GM23248 (cell line): ENCODE results near the gene NBPF3. TPM values are rescaled to one million over a fixed set of nuclear protein-coding genes. Genes with fewer than 3 reads are reported as not detected.

Experiments
- DNase-seq: peaks from one replicate; pipeline ENCODE4 v3.0.0-alpha.2; 2015
- H2AFZ ChIP-seq: fragments of 200-600 bp; sonication (generic); 2 replicates; pipeline ENCODE4 v1.6.1; 2016; ENCODE audit warnings: antibody characterized with exemption
- H3F3A ChIP-seq: fragments of 200-600 bp; sonication (generic); 2 replicates; pipeline ENCODE4 v1.6.1; 2016; ENCODE audit warnings: mild to moderate bottlenecking, antibody characterized with exemption, mixed run types; ENCODE audit not compliant: insufficient read depth
- H3K27ac ChIP-seq: fragments of 200-600 bp; sonication (generic); 2 replicates; pipeline ENCODE4 v1.5.1; 2016; ENCODE audit warnings: mild to moderate bottlenecking
- H3K27me3 ChIP-seq: fragments of 200-600 bp; sonication (generic); replicated peaks from 2 replicates; pipeline ENCODE4 v1.6.1; 2016; ENCODE audit warnings: mild to moderate bottlenecking; ENCODE audit not compliant: insufficient read depth
- H3K36me3 ChIP-seq: fragments of 200-600 bp; sonication (generic); 2 replicates; pipeline ENCODE4 v1.6.1; 2016; ENCODE audit warnings: low read depth, mild to moderate bottlenecking
- H3K4me1 ChIP-seq: fragments of 200-600 bp; sonication (generic); 2 replicates; pipeline ENCODE4 v1.6.1; 2016; ENCODE audit warnings: mild to moderate bottlenecking; ENCODE audit not compliant: insufficient read depth
- H3K4me2 ChIP-seq: fragments of 200-600 bp; sonication (generic); one replicate; pipeline ENCODE4 v1.6.1; 2016; ENCODE audit warnings: mild to moderate bottlenecking; ENCODE audit not compliant: unreplicated experiment
- H3K4me3 ChIP-seq: fragments of 200-600 bp; sonication (generic); 2 replicates; pipeline ENCODE4 v1.5.1; 2016; ENCODE audit warnings: mild to moderate bottlenecking
- H3K79me2 ChIP-seq: fragments of 200-600 bp; sonication (generic); 2 replicates; pipeline ENCODE4 v1.6.1; 2016; ENCODE audit warnings: mild to moderate bottlenecking; ENCODE audit not compliant: insufficient read depth
- H3K9ac ChIP-seq: fragments of 200-600 bp; sonication (generic); 2 replicates; pipeline ENCODE4 v1.6.1; 2016; ENCODE audit warnings: mild to moderate bottlenecking
- H3K9me2 ChIP-seq: fragments of 200-600 bp; sonication (generic); 2 replicates; pipeline ENCODE4 v1.6.1; 2016; ENCODE audit warnings: mixed run types, mild to moderate bottlenecking, moderate library complexity; ENCODE audit not compliant: insufficient read depth
- H3K9me3 ChIP-seq: fragments of 200-600 bp; sonication (generic); one replicate; pipeline ENCODE4 v1.6.1; 2017; ENCODE audit warnings: low read depth
- H4K20me1 ChIP-seq: fragments of 200-600 bp; sonication (generic); 2 replicates; pipeline ENCODE4 v1.6.0; 2016; ENCODE audit not compliant: insufficient read depth
- EZH2 ChIP-seq: fragments of 200-600 bp; sonication (generic); IDR thresholded peaks from 2 replicates; pipeline ENCODE4 v1.6.1; 2018; ENCODE audit warnings: antibody characterized with exemption, mild to moderate bottlenecking; ENCODE audit not compliant: insufficient read depth, poor library complexity, severe bottlenecking
- EZH2phosphoT487 ChIP-seq: fragments of 200-600 bp; sonication (generic); IDR thresholded peaks from 2 replicates; pipeline ENCODE4 v1.6.1; 2018; ENCODE audit warnings: antibody characterized with exemption, moderate library complexity, mild to moderate bottlenecking, low read depth; ENCODE audit not compliant: insufficient read depth
- WGBS, 2 experiments: methylation state at CpG; one replicate each; pipeline ENCODE4 v1.1.6; 2015 to 2017; ENCODE audit warnings: low lambda C conversion rate in 2 of 2, low coverage in 1 of 2; ENCODE audit errors: missing lambda C conversion rate in 2 of 2; 5-methylcytosine and 5-hydroxymethylcytosine counted together
- in situ Hi-C: fragments of 300-500 bp; cut with MboI; formaldehyde crosslinking; loops from 2 replicates; pipeline ENCODE4 v1.15.0; 2020
- polyA plus RNA-seq: library from polyadenylated mRNA; unstranded; fragments of >200 nt; fragmentation: Nextera tagmentation; extraction: Ambion mirVana; gene quantifications from 2 replicates; pipeline ENCODE4 v1.2.1, GENCODE V29; 2016
- total RNA-seq: library from RNA; depleted of rRNA; stranded (reverse); fragments of >200 nt; shearing (Covaris generic); gene quantifications from 2 replicates; pipeline ENCODE4 v1.2.3, GENCODE V29; 2014

The NBPF3 gene
- total and polyA plus RNA-seq, 2 experiments from 2014 or later: 8.9 to 14.1 TPM

GRCh38 chr1:21510885-21511578, 71.1 kb downstream of the NBPF3 start:
- H3K4me1 ChIP-seq: peaks cover 11% of the 10 kb centered on the region
- WGBS, 2 experiments: 85 to 91% methylated on average over 9 of the region's 9 CpGs
- peaks cover 43% of the 10 kb centered on the region for H3K27me3 ChIP-seq
- no peak overlapping the region for H2AFZ ChIP-seq
- H3K9ac ChIP-seq: peak overlapping the region; percentile 43
- no peak overlapping the region for H3K4me3 ChIP-seq
- DNase-seq: no peak
- no peaks in the 10 kb centered on the region for H3K9me2 ChIP-seq
- no peaks in the 10 kb centered on the region for H3K36me3 ChIP-seq
- in situ Hi-C loops: no loop called here
- H3K27ac ChIP-seq: no peak overlapping the region
- no peaks in the 10 kb centered on the region for H3K79me2 ChIP-seq
- H3K9me3 ChIP-seq: no peaks in the 10 kb centered on the region
- no peak for TF ChIP-seq EZH2phosphoT487
- no peak for TF ChIP-seq EZH2
- H3K4me2 ChIP-seq: no peak overlapping the region
- H4K20me1 ChIP-seq: no peaks in the 10 kb centered on the region
- H3F3A ChIP-seq: peaks cover 19% of the 10 kb centered on the region

GRCh38 chr1:21511579-21512522, 71.9 kb downstream of the NBPF3 start:
- H3K27ac ChIP-seq: peak overlapping the region; percentile 70
- H3K4me1 ChIP-seq: peaks cover 11% of the 10 kb centered on the region
- peaks cover 42% of the 10 kb centered on the region for H3K27me3 ChIP-seq
- no peaks in the 10 kb centered on the region for H3K36me3 ChIP-seq
- no peaks in the 10 kb centered on the region for H3K9me2 ChIP-seq
- peak; percentile 97 for DNase-seq
- TF ChIP-seq EZH2phosphoT487: no peak
- no peak for TF ChIP-seq EZH2
- H3F3A ChIP-seq: peaks cover 19% of the 10 kb centered on the region
- in situ Hi-C loops: no loop called here
- H3K9me3 ChIP-seq: no peaks in the 10 kb centered on the region
- H3K79me2 ChIP-seq: no peaks in the 10 kb centered on the region
- peak overlapping the region; percentile 43 for H3K9ac ChIP-seq
- no peak overlapping the region; the same call in 1 of the 2 replicates for H3K4me3 ChIP-seq
- H3K4me2 ChIP-seq: peak overlapping the region; percentile 72
- H4K20me1 ChIP-seq: no peaks in the 10 kb centered on the region
- no peak overlapping the region for H2AFZ ChIP-seq
- WGBS, 2 experiments: 34 to 39% methylated on average over 11 of the region's 11 CpGs

- TF ChIP-seq EZH2 (no peak), EZH2phosphoT487 (no peak)
- 74 to 84% methylated on average over 5 of the region's 5 CpGs for WGBS, 2 experiments
Measured at GRCh38 chr1:21514245-21514644, 74.3 kb downstream of the NBPF3 start.

GRCh38 chr1:21517161-21517589, 77.2 kb downstream of the NBPF3 start:
- no peak overlapping the region for H3K4me3 ChIP-seq
- H3K9me3 ChIP-seq: no peaks in the 10 kb centered on the region
- H3F3A ChIP-seq: peaks cover 5% of the 10 kb centered on the region; the same call in 1 of the 2 replicates
- no peak for DNase-seq
- no peak for TF ChIP-seq EZH2
- no peak for TF ChIP-seq EZH2phosphoT487
- in situ Hi-C loops: no loop called here
- no peak overlapping the region for H3K27ac ChIP-seq
- H2AFZ ChIP-seq: no peak overlapping the region
- H3K4me1 ChIP-seq: peaks cover 2% of the 10 kb centered on the region; the same call in 1 of the 2 replicates
- H3K36me3 ChIP-seq: no peaks in the 10 kb centered on the region
- no peaks in the 10 kb centered on the region for H3K79me2 ChIP-seq
- no peaks in the 10 kb centered on the region for H3K9me2 ChIP-seq
- no peak overlapping the region for H3K4me2 ChIP-seq
- H4K20me1 ChIP-seq: no peaks in the 10 kb centered on the region
- H3K27me3 ChIP-seq: peaks cover 27% of the 10 kb centered on the region; the same call in 1 of the 2 replicates
- WGBS, 2 experiments: 85 to 86% methylated on average over 3 of the region's 3 CpGs
- no peak overlapping the region for H3K9ac ChIP-seq

More at GRCh38 chr1:21514245-21514644, 74.3 kb downstream of the NBPF3 start:
- Histone ChIP-seq H2AFZ (no peak overlapping the region), H3K9ac (no peak overlapping the region), H4K20me1 (no peaks in the 10 kb centered on the region), H3K79me2 (no peaks in the 10 kb centered on the region), H3K4me2 (no peak overlapping the region), H3K9me2 (no peaks in the 10 kb centered on the region), H3K27ac (no peak overlapping the region), H3F3A (peaks cover 19% of the 10 kb centered on the region), H3K36me3 (no peaks in the 10 kb centered on the region), H3K4me1 (peaks cover 11% of the 10 kb centered on the region), H3K4me3 (no peak overlapping the region), H3K27me3 (peaks cover 35% of the 10 kb centered on the region; the same call in 1 of the 2 replicates), H3K9me3 (no peaks in the 10 kb centered on the region)
- in situ Hi-C loops: no loop called here
- no peak for DNase-seq
